ENCODE results near the gene MYRIP.
"Not testable (repeated sequence)": the region's sequence is repeated elsewhere in the genome, so short reads cannot be mapped to it uniquely, and the experiment has no call there.

Gene MYRIP

DNA sequence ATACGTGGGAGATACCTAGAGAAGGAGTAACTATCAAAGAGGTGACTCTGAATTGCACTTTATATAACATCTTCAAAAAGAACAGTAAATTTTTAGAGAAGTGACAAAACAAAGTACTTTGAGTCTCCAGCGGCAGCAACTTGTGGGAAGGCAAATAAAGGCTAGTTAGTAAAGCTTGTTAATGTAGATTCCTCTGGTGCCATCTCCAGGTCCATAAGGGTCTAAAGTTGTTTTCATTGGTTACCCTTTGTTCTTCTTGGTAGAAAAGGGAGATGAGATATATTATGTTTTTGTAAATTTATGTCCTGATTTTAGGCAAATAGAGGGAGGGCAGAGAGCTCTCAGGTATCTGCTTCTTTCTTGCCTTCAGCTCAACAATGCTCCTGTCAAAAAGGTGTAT, 161.6 kb downstream of the MYRIP start:
- no peak for DNase-seq (ENCODE audit: low read depth)

DNA sequence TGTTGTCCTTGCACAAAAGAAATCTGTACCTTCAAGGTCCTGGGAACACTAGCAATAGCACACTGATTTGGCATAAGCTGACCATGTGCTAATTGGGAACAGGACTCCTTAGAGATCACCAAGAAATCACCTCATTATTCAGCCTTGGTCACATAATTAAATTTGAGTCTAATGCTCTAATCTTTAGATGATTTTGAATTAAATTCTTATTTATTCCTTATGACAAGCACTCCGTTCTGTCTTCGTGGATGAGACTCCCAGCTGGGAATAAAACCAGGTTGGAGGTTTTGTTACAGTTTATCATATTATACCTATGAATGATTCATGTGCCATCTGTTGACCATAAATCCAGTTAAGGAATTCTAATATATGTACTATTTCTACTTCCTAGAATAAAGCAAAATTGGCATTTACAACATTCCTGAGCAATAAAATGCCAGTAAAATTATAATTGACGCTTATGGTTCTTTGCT, 162.2 kb downstream of the MYRIP start:
- no peak for DNase-seq (ENCODE audit: low read depth)

DNA sequence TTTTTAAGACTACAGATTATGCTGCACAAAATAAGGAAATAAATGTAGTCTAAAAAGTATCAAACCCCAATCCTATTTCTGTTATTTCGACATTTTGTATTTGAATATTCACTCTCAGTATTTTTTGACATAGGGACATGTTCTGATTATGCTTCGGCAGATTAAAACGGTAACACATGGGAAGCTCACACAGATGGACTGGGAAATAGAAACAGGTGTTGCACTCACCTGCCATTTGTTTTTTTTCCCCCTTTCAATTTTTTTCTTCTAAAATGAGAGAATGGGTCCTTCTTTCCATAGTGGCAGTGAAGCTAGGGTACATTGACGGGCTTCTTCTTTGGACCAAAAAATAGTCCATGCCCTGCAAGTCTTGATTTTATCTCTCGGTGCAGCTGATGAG, 163.1 kb downstream of the MYRIP start:
- DNase-seq (ENCODE audit: low read depth), result no peak

DNA sequence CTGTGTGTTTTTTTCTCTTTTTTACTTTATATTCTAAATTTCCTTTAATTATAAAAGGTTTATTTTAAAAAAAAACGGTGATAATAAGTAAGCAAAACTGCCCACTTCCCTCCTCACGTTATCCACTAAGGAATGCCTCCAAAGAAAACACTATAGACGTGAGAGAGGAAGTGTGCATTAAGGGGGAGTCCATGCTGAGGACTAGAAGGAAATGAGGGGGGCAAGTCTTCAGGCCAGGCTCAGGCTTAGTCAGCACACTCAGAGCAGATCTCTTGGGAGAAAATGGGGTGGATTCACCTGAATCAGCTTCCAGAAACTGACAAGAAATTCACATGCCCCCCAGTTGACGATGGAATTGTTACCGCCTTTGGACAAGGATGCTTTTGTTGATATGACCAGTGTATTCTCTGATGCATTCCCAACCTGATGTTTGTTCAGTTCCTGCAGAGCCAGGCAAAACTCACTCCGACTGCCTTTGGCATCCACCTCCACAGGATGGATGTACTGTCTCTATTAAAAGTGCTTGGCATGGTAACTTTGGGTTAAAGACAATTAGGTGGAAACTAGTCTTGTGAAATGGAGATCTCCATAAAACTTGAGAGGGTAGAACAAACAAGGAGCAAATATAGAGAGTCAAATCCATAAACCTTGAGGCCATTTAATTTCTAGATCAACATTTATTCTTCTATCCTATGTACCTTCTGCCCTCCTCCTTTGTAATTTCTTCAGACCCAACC, 167.8 kb downstream of the MYRIP start:
- no peak for DNase-seq (ENCODE audit: low read depth)

DNA sequence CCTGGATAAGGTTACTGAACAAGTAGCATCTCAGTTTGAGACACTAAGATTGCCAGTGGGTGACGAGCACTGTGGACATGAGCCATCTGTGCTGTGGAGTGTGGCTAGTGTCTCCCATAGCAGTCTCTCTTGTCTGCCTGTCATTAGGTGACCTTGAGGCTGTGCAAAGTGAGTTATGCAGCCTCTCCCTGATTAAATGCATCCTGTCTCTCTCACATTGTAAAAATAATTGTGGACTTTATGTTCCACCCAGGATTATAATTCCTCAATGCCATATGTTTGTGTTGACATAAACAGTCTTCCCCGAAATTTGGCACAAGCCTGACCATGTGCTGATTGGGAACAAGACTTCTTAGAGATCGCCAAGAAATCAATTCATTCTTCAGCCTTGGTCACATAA, 168.9 kb downstream of the MYRIP start:
- no peak for DNase-seq (ENCODE audit: low read depth)

DNA sequence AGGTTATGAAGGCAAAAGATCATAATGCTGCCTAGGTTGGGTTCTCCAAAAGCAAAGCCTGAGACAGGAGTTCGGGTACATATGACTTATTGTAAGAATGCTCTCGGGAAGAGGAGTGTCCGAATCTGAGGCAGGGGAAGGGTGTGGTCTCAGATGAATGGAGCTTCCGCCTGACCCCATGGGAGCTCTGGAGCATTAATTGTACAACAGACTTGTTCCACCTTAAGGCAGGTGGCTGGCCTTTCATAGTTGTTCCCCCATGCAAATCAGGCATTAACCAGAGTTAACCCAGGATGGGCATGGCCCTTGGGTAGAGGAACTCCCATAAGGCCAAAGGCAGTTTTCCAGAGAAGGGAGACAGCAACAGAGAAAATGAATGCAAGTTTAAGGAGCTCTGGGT, 170.6 kb downstream of the MYRIP start:
- DNase-seq (ENCODE audit: low read depth), result no peak

DNA sequence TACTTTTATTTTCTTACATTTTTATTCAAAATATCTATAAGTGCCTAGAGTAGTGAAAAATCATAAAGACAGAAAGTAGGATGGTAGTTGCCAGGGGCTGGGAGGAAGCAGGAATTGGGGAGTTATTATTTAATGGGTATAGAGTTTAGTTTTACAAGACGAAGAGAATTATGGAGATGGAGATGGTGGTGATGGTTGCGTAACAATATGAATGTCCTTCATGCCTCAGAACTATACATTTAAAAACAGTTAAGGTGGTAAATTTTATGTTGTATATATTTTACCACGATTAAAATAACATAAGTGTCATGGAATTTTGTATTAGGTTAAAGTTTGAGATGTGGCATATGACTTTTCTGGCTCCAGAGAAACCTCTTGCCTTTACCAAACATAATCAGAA, 171.4 kb downstream of the MYRIP start:
- DNase-seq (ENCODE audit: low read depth), result no peak

DNA sequence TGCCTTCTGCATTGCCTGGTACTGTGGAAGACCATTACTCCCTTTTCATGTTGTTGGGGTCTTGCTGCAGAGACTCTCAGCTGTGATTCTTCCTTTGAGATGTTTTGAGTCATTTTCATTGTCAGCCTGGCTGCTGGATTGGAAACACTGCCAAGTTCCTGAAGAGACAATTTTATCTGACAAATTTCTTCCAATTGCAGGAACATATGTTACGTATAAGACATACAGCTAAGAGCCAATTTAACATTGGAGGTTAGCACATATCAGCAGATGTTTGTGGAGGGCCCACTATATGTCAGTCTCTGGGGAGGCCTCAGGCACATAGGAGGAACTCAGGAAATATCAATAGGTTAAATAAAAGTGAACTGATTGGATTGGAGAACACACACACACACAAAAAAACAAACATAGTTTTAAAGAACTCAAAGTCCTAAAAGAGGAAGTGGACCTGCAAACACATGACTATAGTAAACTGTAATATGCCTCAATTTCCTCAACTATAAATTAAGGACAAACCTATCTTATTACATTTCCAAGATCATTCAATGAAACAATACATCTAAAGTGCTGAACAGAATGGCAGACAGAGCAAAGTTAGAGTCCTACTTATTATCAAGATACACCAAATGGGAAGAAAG, 172.3 kb downstream of the MYRIP start:
- DNase-seq (ENCODE audit: low read depth), result no peak

DNA sequence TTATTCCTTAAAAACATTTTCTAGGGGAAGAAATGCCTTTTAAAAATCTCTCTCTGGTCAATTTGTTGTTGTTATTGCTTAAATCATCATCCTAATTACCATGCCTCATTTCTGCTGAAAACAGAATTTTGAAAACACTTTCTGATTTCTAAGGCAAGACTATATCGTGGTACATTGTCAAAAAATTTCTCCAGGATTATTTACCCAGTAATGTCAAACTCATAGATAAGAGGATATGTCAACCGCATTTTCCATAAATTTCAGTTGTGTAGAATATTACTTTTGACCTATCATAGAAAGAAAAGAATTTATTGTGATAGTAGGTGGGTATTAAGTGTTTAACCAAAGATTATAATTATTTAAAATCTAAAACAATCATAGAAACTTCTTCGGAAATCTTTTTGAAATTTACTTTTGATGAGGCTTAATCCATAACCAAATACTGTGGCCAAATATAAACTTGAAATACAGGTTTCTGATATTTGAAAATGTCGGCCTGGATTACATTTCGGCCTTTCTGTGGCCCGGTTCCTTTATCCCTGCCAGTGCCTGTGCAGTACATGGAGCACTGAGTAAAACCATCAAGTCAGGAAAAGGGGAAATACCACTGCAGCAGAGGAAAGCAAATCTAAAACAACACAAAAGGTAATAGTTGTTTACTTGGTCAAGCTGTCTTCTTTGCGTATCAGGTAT, 173.4 kb downstream of the MYRIP start:
- no peak for DNase-seq (ENCODE audit: low read depth)

DNA sequence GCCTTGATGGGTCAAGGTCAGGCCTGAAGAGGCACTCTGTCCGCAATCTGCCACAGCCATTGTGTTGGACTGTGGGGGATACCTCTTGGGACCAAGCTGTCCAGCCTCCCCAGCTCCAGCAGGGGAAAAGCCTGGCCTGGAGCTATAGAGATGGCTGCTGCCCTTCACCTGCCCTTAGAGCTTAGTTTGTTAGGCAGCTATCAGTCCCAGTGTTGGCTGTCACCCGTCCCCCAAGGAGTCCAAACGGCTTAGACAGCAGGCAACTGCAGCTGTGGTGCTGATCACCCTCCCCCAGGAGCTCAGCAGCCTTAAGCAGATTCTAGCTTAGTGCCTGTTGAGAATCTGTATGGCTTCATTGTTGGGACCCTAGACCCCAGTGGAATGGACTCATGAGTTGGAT, 180.3 kb downstream of the MYRIP start:
- DNase-seq (ENCODE audit: low read depth), result no peak

DNA sequence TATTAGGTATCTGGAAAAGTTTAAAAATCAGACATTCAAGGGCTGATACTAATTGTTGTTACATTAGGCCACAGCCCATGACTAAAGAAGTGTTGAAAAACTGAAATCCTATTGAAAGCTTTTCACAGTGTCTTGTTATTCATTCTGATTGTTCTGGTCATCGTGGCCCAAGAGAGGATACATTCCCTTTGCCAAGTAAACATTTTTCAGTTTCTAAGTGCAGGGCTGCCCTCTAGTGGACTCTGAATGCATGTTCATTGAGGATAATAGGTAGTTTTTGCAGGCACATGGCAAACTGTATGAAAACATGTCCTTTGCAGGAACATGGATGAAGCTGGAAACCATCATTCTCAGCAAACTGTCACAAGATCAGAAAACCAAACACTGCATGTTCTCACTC, 181.1 kb downstream of the MYRIP start:
- no peak for DNase-seq (ENCODE audit: low read depth)

DNA sequence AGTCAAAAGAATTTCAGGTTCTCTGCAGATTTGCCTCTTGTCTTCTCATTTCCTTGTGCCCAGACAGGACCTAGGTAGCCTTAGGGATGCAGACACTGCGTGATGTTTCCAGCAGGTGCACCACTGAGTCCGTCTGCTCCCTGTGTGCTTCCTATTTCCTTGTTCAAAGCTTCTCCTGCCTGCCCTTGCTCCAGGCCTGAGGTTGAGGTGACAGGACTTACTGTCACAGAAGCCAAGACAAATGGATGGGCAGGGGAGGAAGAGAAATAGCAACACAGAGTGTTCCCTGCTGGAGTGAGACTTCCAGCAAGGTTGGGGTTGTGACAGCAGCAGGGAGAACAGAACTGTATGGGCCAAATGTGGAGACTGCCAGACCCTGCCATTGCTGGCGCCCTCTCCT, 199.4 kb downstream of the MYRIP start:
- DNase-seq (ENCODE audit: low read depth), result no peak

DNA sequence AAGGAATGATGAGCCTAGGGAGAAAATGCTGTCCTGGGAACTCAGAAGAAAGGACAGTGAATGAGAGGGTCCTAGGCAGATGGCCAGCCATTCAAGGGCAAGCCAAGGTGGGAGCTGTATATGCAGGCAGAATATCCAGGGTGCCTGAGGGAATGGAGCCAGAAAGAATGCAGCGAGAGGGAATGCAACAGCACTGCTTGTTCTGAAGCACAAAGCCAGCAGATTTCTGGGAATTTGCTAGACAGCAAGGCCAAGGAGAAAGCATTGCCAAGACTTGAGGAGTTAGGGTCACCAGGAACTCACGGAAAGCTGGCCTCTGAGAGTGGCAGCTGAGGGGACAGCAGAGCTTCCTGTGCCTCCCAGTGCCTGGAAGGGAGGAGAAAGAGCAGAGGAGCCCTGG, 200.6 kb downstream of the MYRIP start:
- DNase-seq (ENCODE audit: low read depth), result no peak

DNA sequence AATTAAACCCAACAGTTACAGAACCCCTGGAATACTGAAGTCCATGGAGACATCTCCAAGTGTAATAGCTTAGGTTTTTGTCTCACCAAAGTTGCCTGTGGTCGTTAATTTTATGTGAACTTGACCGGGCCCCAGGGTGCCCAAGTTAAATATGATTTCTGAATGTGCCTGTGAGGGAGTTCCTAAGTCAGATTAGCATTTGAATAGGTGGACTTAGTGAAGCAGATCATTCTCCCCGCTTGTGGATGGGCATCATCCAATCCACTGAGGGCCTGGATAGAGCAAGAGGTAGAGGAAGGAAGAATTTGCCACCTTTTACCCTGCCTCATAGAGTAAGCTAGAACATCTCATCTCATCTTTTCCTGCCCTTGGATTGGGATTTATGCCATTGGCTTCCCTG, 203.0 kb downstream of the MYRIP start:
- no peak for DNase-seq (ENCODE audit: low read depth)

DNA sequence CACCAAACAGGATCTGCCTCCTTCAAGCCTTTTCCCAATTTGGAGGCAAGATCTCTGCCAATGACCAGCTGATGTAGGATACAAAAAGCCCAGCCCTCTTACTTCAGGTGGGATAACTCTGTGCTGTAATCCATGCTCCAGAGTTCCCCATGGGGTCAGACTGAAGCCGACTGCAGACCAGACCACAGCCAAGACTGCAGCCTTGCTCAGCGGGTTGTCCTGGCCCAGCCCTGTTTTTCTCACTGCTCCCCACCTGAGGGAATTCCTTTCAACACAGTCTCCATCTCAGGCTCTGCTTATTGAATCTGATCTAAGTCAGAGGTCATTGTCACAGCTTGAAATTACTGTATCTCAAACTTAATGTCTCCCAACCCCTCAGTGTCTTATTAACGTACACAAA, 207.0 kb downstream of the MYRIP start:
- no peak for DNase-seq (ENCODE audit: low read depth)

DNA sequence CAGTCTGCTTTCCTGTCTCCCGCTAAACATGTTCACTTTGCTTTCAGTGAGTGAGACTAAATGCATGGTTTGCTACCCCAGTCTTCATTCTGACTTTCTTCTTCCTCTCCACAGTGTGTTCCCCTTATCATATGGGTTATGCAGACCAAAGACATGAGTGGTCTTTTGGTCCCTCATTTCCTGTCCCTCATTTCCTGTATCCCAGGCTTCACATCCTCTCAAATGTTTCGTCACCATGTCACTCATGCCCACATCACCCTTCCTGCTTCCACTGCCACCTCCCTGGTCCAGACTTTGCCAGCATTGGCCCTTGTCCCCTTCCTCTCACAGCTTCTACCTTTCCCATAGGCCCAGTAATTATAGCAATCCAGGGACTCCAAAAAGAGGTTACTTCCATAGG, 209.0 kb downstream of the MYRIP start:
- DNase-seq (ENCODE audit: low read depth), result no peak

DNA sequence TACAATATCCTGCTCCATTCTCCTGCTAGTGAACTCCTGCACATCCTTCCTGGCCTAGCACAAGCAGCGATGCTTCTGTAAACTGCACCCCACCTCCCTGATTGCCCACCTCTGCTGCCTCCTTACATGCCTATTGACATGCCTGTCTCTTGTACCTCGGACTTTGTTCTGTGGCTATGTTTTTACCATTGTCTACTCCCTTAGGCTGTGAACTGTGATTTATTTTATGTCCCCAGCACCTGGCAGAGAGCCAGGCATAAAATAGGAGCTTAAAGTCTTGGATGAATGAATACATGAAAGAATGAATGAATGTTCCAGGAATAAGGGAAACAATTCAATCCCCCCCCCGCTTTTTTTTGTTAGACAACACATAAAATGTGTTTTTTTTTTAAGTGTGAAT, 210.0 kb downstream of the MYRIP start:
- no peak for DNase-seq (ENCODE audit: low read depth)

DNA sequence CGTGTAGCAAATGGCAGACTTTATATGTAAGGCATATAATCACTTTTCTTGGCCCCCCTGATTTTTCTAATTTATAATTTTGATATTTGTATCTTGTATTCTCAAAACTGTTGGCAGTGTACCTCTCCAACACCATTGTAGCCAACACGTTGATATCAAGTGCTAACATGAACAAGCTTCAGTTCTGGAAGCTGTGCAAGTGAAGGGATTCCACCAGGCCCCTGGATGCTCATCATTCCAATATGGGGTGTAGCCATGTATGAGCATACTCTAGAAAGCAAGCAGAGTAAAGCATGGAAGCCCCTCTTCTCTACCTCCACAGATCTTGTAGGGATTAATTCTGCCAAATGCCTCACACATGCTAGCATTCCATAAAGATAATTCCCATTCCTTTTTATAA, 211.3 kb downstream of the MYRIP start:
- DNase-seq (ENCODE audit: low read depth), result no peak

DNA sequence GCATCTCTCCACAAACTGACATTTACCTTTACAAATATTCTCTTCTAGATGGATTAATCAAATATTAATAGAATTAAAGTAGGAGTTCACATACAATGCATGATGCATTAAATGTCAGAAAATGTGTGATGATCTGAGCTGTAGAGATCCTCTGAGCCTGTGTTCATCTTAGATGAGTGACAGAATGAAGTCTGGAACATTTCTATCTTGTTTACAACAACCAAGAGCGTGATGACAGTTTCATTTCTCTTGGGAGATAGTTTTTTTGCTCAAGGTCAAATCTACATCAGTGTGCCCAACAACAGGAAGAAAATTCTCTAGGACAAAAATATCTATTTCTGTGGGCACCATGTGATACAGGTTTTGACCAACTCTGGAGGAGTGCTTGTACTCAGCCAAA, 211.9 kb downstream of the MYRIP start:
- DNase-seq (ENCODE audit: low read depth), result no peak

DNA sequence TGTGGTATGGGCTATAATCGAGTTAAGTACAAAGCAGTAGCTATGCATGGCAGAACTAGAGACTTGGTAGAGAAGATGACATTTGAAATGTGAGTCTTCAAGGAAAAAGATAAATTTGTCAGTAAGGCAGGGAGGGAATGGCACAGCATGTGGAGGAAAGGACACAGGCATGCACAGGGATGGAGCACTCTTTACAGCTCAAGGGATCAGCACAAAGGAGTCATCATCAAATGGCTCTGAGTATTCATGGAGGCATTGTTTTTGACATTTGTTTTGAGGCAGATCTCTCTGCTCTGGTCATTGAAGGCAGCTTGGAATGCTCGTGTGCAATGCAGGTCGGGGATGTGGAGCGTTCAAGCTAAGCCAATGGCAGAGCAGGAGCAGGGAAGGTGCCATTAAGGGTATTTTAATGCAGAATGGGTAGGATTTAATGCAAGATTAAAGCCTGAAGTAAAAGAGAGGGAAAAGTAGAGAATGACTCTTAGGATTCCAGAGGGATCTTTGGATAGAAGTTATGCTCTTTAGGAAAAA, 213.0 kb downstream of the MYRIP start:
- DNase-seq (ENCODE audit: low read depth), result no peak

DNA sequence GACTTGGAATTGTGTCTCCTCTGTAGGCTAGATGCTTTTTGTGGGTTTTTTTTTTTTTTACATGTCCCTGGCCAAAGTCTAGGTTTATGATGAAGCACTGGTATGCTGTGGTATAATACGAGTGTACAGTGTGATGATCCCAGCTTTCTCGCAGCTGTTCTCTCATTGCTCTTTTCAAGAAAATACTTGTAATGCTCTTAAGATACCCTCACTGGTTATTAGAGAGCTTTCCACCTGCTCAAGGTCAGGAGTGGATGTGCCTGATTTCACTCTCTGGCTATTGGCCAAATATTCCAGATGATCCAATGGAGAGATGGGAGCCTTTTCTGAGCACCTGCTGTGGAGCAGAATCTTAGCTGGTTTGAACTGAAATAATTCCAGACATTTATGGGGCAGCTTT, 215.1 kb downstream of the MYRIP start:
- DNase-seq (ENCODE audit: low read depth), result no peak

DNA sequence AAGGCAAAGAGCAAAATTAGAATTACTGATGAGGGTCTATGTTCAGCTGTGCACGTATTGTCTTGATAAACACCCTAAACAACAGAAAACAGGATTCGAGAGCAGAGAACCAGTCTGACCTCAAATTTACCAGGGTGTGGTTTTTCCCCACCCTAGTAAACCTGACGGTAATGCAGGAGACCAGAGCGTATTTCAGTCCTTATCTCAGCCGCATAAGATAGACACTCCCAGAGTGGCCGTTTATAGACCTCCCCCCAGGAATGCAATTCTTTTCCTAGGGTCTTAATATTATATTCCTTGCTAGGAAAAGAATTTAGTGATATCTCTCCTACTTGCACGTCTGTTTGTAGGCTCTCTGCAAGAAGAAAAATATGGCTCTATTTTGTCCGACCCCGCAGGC, 216.5 kb downstream of the MYRIP start:
- not testable (repeated sequence) for DNase-seq (ENCODE audit: low read depth)

DNA sequence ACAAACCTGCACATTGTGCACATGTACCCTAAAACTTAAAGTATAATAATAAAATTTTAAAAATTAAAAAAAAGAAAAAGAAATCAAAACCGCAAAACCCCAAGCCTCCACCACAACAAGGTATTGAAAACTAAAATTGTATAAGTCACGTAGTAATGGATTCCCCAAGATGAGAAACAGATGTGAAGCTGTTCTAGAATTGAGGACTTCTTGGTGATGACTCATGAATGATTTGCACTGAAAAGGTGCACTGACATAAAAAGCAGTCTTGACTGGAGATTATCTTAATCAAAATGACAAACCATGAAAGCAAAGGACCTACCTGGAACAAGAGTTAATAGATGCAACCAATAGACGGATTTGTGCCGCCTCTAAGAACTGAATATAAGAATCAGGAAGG, 225.8 kb downstream of the MYRIP start:
- DNase-seq (ENCODE audit: low read depth), result no peak

Data from stimulated activated CD8-positive, alpha-beta memory T cell treated with anti-CD3 and anti-CD28 coated beads, Interleukin-4, amount 100 ng/mL, for 24 hours (primary cell).